GM19023 (cell line): ENCODE data around the gene UBAC1.

ENCODE experiments used
- ATAC-seq: cut with Tn5 transposase; IDR thresholded peaks from one replicate; pipeline ENCODE4 v1.9.1; 2021; ENCODE audit warnings: mild to moderate bottlenecking, moderate library complexity; ENCODE audit not compliant: unreplicated experiment

The UBAC1 gene

GRCh38 chr9:135885100-135885853 is 75.9 kb downstream of the UBAC1 start:
- no peak for ATAC-seq

GRCh38 chr9:135884328-135885035 is 76.7 kb downstream of the UBAC1 start:
- no peak for ATAC-seq

- no peak for ATAC-seq
Observed at GRCh38 chr9:135883410-135884089, 77.6 kb downstream of the UBAC1 start.
